Adrenal gland (tissue), 5 donors: ENCODE results near the gene AMPH.

Experiments
- CTCF ChIP-seq, 6 experiments: fragments of 450-650 bp in 4 of 6; fragments of 200-600 bp in 2 of 6; sonication (generic) in 1 of 6; IDR thresholded peaks; 1 replicate in 5 of 6; 2 replicates in 1 of 6; pipeline versions ENCODE4 v1.5.1 to v1.8.0; 2016 to 2021; ENCODE audit warnings: antibody characterized with exemption in 6 of 6, mild to moderate bottlenecking in 2 of 6, moderate library complexity in 1 of 6
- POLR2A ChIP-seq, 2 donors: fragments of 450-650 bp; IDR thresholded peaks; one replicate each; pipeline ENCODE4 v1.6.1; 2017; ENCODE audit warnings: antibody characterized with exemption in 2 of 2, mild to moderate bottlenecking in 2 of 2, moderate library complexity in 1 of 2
- donor health status: DM: no; HTN: no; CAD: no.

DNA sequence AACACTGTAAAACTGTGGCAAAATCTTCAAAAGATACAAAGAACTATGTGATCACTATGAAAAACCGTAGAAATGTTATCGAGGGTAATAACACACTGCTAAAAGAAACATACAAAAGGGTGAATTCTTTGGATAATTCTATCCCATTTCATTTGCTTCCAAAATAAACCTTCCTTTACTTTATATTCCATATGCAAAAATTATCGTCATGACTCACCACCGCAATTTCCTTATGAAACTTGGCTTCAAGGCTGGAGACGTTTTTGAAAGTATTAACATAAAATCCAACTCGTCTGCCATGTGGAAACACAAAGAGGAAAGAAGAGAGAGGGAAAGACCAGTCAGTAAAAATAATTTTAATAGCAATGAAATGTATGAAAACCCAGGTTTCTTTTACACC is 165.2 kb downstream of the AMPH start:
- TF ChIP-seq POLR2A (IDR thresholded peaks at IDR 0.05) (no peak), CTCF (IDR thresholded peaks at IDR 0.05) (no peak)
